ENCODE data around the gene TNFRSF19. TPM values are rescaled to one million over a fixed set of nuclear protein-coding genes. Genes with fewer than 3 reads are reported as not detected.

The TNFRSF19 gene
- total and polyA plus RNA-seq, 10 of the 15 experiments (the other 5 are each of a cell fraction or from before 2014, with no cell fraction given): 16.4 to 46.2 (median 35.4) TPM

DNA sequence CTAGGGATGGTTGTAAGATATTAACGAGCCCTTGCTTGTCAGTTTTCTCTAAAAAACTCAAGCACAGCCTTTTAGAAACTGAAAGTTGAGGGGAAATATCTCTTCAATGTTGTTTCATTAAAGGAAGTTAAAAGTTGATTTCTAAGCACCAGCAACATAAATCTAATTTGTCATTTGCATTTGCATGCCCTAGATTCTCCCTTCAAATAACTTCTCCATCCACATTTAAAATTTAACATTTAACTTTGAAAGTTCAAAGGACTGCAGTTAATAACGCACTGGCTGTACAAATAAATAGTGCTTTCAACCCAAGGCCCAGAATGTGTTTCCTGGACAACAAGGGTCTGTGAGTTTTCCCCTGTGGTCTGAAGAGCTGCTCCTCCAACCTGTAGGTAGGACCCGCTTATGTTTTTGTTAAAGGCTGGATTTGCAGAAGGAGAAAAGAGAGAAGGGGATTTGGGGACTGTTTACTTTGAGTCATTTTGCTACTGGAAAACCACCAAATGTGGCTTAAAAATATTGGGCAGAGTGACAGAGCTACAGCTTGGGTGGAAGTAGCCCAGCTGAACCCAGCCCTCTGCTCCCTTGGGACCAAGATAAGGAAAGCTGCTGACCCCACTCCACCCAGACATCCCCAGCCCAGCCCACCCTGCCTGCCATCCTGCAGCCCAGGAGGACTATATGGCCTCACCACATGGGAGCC is 39.8 kb downstream of the TNFRSF19 start (continued):
- TF ChIP-seq, protein P1, sequence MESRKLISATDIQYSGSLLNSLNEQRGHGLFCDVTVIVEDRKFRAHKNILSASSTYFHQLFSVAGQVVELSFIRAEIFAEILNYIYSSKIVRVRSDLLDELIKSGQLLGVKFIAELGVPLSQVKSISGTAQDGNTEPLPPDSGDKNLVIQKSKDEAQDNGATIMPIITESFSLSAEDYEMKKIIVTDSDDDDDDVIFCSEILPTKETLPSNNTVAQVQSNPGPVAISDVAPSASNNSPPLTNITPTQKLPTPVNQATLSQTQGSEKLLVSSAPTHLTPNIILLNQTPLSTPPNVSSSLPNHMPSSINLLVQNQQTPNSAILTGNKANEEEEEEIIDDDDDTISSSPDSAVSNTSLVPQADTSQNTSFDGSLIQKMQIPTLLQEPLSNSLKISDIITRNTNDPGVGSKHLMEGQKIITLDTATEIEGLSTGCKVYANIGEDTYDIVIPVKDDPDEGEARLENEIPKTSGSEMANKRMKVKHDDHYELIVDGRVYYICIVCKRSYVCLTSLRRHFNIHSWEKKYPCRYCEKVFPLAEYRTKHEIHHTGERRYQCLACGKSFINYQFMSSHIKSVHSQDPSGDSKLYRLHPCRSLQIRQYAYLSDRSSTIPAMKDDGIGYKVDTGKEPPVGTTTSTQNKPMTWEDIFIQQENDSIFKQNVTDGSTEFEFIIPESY (IDR thresholded peaks at IDR 0.05): no peak
- no peak for TF ChIP-seq SMARCA5 (IDR thresholded peaks at IDR 0.05)
- TF ChIP-seq POLR2AphosphoS2 (IDR thresholded peaks at IDR 0.05; ENCODE audit: low read depth, low read length): no peak
- no peak for TF ChIP-seq NR2C2 (IDR thresholded peaks at IDR 0.05; ENCODE audit: borderline replicate concordance, control insufficient read depth, insufficient read length, low read depth)
- no peak for TF ChIP-seq ATF7 (IDR thresholded peaks at IDR 0.05; ENCODE audit: low read depth)
- TF ChIP-seq GATAD2B (conservative IDR thresholded peaks at IDR 0.05; ENCODE audit: low read depth): no peak
- no peak for TF ChIP-seq NFXL1 (IDR thresholded peaks at IDR 0.05; ENCODE audit: borderline replicate concordance)
- no peak for TF ChIP-seq ZNF687 (IDR thresholded peaks at IDR 0.05)
- no peak for TF ChIP-seq ZNF592 (IDR thresholded peaks at IDR 0.05)
- TF ChIP-seq RAD51 (IDR thresholded peaks at IDR 0.05): no peak
- no peak for TF ChIP-seq ZNF274 (IDR thresholded peaks at IDR 0.05; ENCODE audit: insufficient read depth, insufficient read length)
- TF ChIP-seq EP300 (IDR thresholded peaks at IDR 0.05; ENCODE audit: borderline replicate concordance in 1 of 2, control insufficient read depth in 1 of 2, low read depth in 2 of 2, low read length in 2 of 2): 0 out of 4 replicates have a peak, but pooled peaks of 1 of the 2 experiments have one; percentile 29
- peak; percentile 29; the same call in 1 of the 2 replicates for TF ChIP-seq CREM (IDR thresholded peaks at IDR 0.05; ENCODE audit: low read depth)
- no peak for TF ChIP-seq TAF1 (IDR thresholded peaks at IDR 0.05; ENCODE audit: borderline replicate concordance, low read depth, low read length)
- peak; percentile 58 for TF ChIP-seq MEF2B (IDR thresholded peaks at IDR 0.05; ENCODE audit: partially characterized antibody, poor library complexity, severe bottlenecking)
- TF ChIP-seq TCF12 (IDR thresholded peaks at IDR 0.05; ENCODE audit: low read depth, low read length): 0 out of 2 replicates have a peak, but pooled peaks have one; percentile 38
- TF ChIP-seq CBX5 (IDR thresholded peaks at IDR 0.05; ENCODE audit: low read depth): no peak

Data from GM12878 (cell line).